Right lobe of liver (tissue), 6 donors: ENCODE results near the gene OPCML. TPM values are rescaled to one million over a fixed set of nuclear protein-coding genes. Genes with fewer than 3 reads are reported as not detected.

ENCODE experiments used
- ATAC-seq, 4 donors: fragments of 200-7000 bp; cut with Tn5 transposase; one replicate each; pipeline ENCODE4 v1.9.1; 2020; ENCODE audit warnings: mild to moderate bottlenecking in 4 of 4, moderate library complexity in 4 of 4
- DNase-seq, 3 donors: peaks; one replicate each; pipeline ENCODE4 v3.0.0-alpha.2; 2020
- H3K27ac ChIP-seq, 3 donors: fragments of 200-600 bp; one replicate each; pipeline ENCODE4 v1.8.0; 2022
- H3K27me3 ChIP-seq, 2 donors: fragments of 200-600 bp; one replicate each; pipeline ENCODE4 v1.8.0; 2022
- H3K36me3 ChIP-seq, 4 donors: fragments of 200-600 bp; sonication (generic) in 1 of 4; one replicate each; pipeline versions ENCODE4 v1.5.1 to v1.8.0; 2017 to 2022; ENCODE audit warnings: control low read depth in 1 of 4
- H3K4me1 ChIP-seq, 4 donors: fragments of 200-600 bp; sonication (generic) in 1 of 4; one replicate each; pipeline versions ENCODE4 v1.5.1 to v1.8.0; 2017 to 2022; ENCODE audit warnings: control low read depth in 1 of 4
- H3K4me3 ChIP-seq, 3 donors: fragments of 200-600 bp; one replicate each; pipeline ENCODE4 v1.8.0; 2022
- H3K9me3 ChIP-seq, 4 donors: fragments of 200-600 bp; sonication (generic) in 1 of 4; one replicate each; pipeline versions ENCODE4 v1.5.1 to v1.8.0; 2017 to 2022; ENCODE audit warnings: control low read depth in 1 of 4
- CTCF ChIP-seq, 4 donors: fragments of 200-600 bp in 3 of 4; fragments of 450-650 bp in 1 of 4; IDR thresholded peaks; one replicate each; pipeline versions ENCODE4 v1.5.1 to v1.8.0; 2016 to 2022; ENCODE audit warnings: antibody characterized with exemption in 4 of 4, mild to moderate bottlenecking in 2 of 4
- POLR2A ChIP-seq: fragments of 450-650 bp; IDR thresholded peaks from one replicate; pipeline ENCODE4 v1.6.1; 2017; ENCODE audit warnings: antibody characterized with exemption, mild to moderate bottlenecking
- WGBS: methylation state at CpG from one replicate; pipeline ENCODE4 v1.1.6; 2018; ENCODE audit warnings: low coverage, low lambda C conversion rate; ENCODE audit not compliant: insufficient coverage; ENCODE audit errors: missing lambda C conversion rate; 5-methylcytosine and 5-hydroxymethylcytosine counted together
- intact Hi-C, 2 donors: fragments of 100-400 bp; cut with DNase I; formaldehyde crosslinking; loops; one replicate each; pipeline versions ENCODE4 v1.11.2 to v1.14.1; 2022
- total RNA-seq, 6 experiments: library from RNA; depleted of rRNA in 2 of 6; stranded (reverse); fragments of >200 nt in 2 of 6; fragmentation: NEBNext Ultra II Directional in 3 of 6; extraction: Animal tissue kit (Norgen Biotek cat#: 25700) in 3 of 6; gene quantifications; one replicate each; pipeline versions ENCODE4 v1.1.0 to v1.2.4, GENCODE V29; 2016 to 2023
- donor health status: DM: no; HTN: yes; CAD: no.
- donor health status: DM: no; HTN: no; CAD: no.
- donor health status: DM: no; HTN: no; CAD: no.
- donor health status: DM: no; HTN: yes; CAD: no.
- donor health status: DM: no; HTN: yes; CAD: no.

The OPCML gene
- total RNA-seq, 6 experiments from 2014 or later: 0.11 TPM; not detected in 5

- DNase-seq (peak; percentile 75 to 85 (median 77)), ATAC-seq (peak; percentile 83 to 87 (median 84))
- Histone ChIP-seq H3K4me1 (peaks cover 0 to 15% (median 3%) of the 10 kb centered on the region in 4 donors), H3K4me3 (no peak overlapping the region), H3K36me3 (no peaks in the 10 kb centered on the region), H3K27ac (peak overlapping the region in 2 of 3 donors; percentile 34 to 47), H3K9me3 (no peaks in the 10 kb centered on the region), H3K27me3 (no peaks in the 10 kb centered on the region)
- 33% methylated on average over 3 of the region's 4 CpGs for WGBS
- TF ChIP-seq CTCF (IDR thresholded peaks at IDR 0.05): no peak
- TF ChIP-seq POLR2A: no peak
- intact Hi-C loops: no loop called here
These were observed 634.3 kb downstream of the OPCML start for GRCh38 chr11:132898021-132898420.

- peak in 3 of 4 donors; percentile 9 to 28 (median 21) for ATAC-seq
- Histone ChIP-seq H3K4me3 (no peak overlapping the region), H3K4me1 (peaks cover 0 to 15% (median 3%) of the 10 kb centered on the region in 4 donors), H3K27ac (peak overlapping the region in 1 of 3 donors; percentile 35), H3K27me3 (no peaks in the 10 kb centered on the region), H3K36me3 (no peaks in the 10 kb centered on the region), H3K9me3 (no peaks in the 10 kb centered on the region)
- TF ChIP-seq CTCF (IDR thresholded peaks at IDR 0.05): no peak
- TF ChIP-seq POLR2A: no peak
- intact Hi-C loops: no loop called here
- DNase-seq: no peak
- WGBS: 43% methylated on average over 3 of the region's 3 CpGs
These were observed 637.0 kb downstream of the OPCML start for GRCh38 chr11:132895340-132895739.

DNA sequence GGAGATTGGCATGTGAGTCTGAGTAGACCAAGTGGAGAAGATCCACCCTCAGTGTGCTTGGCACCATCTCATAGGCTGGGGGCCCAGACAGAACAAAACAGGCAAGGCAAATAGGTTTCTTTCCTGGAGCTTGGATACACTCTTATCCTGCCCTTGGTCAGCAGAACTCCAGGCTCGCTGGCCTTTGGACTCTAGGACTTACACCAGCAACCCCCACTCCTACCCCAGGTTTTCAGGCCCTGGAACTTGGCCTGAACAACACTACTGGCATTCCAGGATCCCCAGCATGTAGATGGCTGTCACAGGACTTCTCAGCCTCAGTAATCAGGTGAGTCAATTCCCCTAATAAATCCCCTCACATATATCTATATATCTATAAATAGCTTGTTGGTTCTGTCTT, 637.7 kb downstream of the OPCML start:
- no peak for TF ChIP-seq POLR2A
- TF ChIP-seq CTCF (IDR thresholded peaks at IDR 0.05): no peak
- Histone ChIP-seq H3K9me3 (no peaks in the 10 kb centered on the region), H3K27ac (peak overlapping the region in 1 of 3 donors; percentile 35), H3K27me3 (no peaks in the 10 kb centered on the region), H3K4me1 (peaks cover 0 to 15% (median 3%) of the 10 kb centered on the region in 4 donors), H3K36me3 (no peaks in the 10 kb centered on the region), H3K4me3 (no peak overlapping the region)
- peak; percentile 79 to 87 (median 86) for ATAC-seq
- peak; percentile 48 to 78 (median 72) for DNase-seq
- WGBS: no CpG with 5 or more reads among the region's 1 CpG
- intact Hi-C loops: no loop called here

DNA sequence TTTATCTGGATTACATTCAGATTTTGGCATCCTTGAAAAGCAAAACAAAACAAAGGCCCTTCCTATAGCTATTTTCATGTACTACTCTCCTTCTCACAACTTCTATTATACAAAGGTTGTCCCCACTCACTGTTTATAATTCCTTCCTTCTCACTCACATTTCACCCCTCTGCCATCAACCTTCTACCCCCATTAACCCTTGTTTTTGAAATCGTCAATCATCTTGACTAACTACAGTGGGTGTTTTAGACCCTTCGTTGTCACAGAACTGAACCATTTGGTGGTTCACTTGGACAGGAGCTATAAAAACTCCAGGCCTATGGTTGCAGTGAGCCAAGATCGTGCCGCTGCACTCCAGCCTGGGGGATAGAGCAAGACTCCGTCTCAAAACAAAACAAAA, 639.4 kb downstream of the OPCML start:
- H3K36me3 ChIP-seq: no peaks in the 10 kb centered on the region
- TF ChIP-seq POLR2A (no peak), CTCF (IDR thresholded peaks at IDR 0.05) (no peak)
- intact Hi-C loops: no loop called here
- peaks cover 0 to 11% (median 3%) of the 10 kb centered on the region in 4 donors for H3K4me1 ChIP-seq
- H3K4me3 ChIP-seq: no peak overlapping the region
- H3K9me3 ChIP-seq: no peaks in the 10 kb centered on the region
- ATAC-seq: no peak
- 93% methylated on average over 5 of the region's 5 CpGs for WGBS
- DNase-seq: no peak
- no peak overlapping the region for H3K27ac ChIP-seq
- H3K27me3 ChIP-seq: no peaks in the 10 kb centered on the region

- 38% methylated on average over 3 of the region's 6 CpGs for WGBS
- Histone ChIP-seq H3K27me3 (no peaks in the 10 kb centered on the region), H3K4me1 (no peaks in the 10 kb centered on the region), H3K9me3 (no peaks in the 10 kb centered on the region), H3K27ac (no peak overlapping the region), H3K36me3 (no peaks in the 10 kb centered on the region), H3K4me3 (no peak overlapping the region)
- peak in 1 of 4 donors; percentile 41 for ATAC-seq
- DNase-seq: no peak
- no peak for TF ChIP-seq CTCF (IDR thresholded peaks at IDR 0.05)
- no peak for TF ChIP-seq POLR2A
- intact Hi-C loops: no loop called here
These were observed 644.1 kb downstream of the OPCML start for GRCh38 chr11:132888226-132888625.
